GM20431 (cell line): Measurements from ENCODE around the gene CIBAR2.

Experiments used
- in situ Hi-C: fragments of 300-500 bp; cut with MseI, MboI; formaldehyde crosslinking; loops from one replicate; pipeline ENCODE4 v1.15.0; 2020; ENCODE audit warnings: low sequenced_read_pairs; ENCODE audit not compliant: unreplicated experiment

CIBAR2 gene

GRCh38 chr16:85104821-85105391 is 7.4 kb downstream of the CIBAR2 start:
- in situ Hi-C loops: no loop called here

- in situ Hi-C loops: no loop called here
These were observed 8.1 kb downstream of the CIBAR2 start for GRCh38 chr16:85104147-85104546.

DNA sequence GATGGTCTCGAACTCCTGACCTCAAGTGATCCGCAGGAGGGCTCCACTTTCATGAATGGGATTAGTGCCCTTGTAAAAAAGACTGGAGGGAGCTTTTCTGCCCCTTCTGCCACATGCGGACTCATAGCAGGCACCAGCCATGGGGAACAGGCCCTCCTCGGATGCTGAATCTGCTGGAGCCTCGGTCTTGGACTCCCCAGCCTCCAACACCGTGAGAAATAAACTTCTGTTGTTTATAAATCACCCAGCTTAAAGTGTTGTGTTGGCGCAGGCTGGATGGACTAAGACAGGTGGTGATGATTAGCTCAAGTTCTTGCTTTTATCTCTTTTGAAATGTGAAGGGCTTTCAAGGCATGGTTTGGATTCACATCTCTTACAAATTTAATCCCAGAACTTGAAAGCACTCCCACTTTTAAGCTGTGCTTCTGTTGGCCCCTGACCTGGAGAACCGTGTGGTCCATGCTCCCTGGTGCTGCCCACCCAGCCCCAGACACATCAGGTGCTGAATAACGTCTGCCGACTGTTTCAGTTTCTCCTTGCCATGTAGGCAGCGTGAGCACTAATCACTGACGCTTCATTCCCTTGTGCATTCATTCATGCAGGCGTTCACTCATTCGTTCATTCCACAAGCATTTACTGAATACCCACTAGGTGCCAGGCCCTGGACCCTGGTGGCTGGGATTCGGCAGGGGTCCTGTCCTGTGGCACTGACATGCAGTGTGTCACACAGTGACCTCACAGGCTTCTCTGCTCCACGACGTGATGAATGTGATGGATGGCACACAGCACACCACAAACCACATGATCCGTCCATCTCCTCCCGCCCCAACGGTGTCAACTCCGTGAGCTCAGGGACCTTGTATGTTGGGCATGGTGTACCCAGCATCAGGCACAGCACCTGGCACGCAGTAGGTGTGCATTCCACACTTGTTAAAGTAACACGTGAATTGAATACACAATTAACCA is 8.9 kb downstream of the CIBAR2 start:
- in situ Hi-C loops: no loop called here

DNA sequence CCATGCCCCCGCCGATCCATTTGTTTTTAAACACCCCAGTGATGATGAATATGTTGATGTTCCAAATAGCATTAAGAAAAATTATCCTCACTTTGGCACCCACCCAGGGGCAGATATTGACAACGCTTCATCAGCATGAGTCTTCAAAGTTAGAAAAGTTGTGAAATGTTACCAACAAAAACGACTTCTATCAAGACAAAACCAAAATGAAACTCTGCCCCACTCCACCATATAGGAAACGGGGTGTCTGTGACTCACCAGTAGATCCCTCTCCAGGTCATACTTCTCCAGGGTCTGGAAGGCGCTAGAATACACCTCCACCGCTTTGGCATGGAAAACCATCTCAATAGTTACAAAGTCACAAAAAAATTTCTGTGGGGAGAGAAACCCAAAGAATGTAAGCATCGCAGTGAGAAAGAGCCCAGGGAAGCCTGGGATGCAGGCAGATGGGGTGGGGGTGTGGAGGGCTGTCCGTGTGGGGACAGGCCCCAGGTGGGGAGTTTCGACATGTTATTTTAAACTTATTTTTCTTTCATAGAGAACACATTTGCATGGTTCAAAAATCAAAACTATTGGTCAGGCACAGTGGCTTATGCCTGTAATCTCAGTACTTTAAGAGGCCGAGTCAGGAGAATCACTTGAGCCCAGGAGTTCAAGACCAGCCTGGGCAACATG is 10.2 kb downstream of the CIBAR2 start:
- in situ Hi-C loops: no loop called here

- in situ Hi-C loops: no loop called here
These were observed 12.0 kb downstream of the CIBAR2 start for GRCh38 chr16:85100265-85100664.

DNA sequence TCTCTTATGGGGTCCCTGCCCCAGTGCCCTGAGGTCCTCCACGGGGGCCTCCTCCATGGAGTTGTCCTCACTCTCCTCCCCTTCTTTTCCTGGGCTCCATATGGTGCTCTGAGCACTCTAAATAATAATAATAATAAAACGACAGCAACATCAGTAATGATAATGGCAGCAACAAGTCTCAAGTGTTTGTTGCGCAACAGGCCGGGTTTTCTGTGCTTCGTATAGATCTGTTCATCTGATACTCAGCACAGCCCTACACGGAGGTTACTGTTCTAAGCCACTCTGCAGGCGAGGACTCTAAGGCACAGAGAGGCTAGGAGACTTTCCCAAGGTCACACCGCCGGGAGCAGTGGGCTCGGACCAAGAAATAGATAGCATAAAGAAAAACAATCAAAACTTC is 13.7 kb downstream of the CIBAR2 start:
- in situ Hi-C loops: no loop called here

DNA sequence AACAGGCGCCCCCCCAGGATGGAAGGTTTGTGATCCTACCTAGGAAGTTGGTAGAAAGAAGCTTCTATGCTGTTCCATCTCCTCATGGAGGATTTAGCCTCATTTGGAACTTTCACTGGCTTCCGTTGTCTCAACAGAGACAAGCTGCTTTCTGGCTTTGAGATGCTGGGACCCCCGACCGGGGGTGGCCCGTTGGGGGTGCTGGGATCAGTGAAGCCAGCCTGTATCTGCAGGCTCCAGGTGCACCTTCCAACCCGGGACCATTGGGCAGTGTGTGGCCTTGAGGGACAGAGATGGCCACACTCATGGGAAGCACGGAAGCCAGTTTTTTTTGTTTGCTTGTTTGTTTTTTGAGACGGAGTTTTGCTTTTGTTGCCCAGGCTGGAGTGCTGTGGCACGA is 15.4 kb downstream of the CIBAR2 start:
- in situ Hi-C loops: no loop called here

GRCh38 chr16:85094812-85095211 is 17.5 kb downstream of the CIBAR2 start:
- in situ Hi-C loops: no loop called here

DNA sequence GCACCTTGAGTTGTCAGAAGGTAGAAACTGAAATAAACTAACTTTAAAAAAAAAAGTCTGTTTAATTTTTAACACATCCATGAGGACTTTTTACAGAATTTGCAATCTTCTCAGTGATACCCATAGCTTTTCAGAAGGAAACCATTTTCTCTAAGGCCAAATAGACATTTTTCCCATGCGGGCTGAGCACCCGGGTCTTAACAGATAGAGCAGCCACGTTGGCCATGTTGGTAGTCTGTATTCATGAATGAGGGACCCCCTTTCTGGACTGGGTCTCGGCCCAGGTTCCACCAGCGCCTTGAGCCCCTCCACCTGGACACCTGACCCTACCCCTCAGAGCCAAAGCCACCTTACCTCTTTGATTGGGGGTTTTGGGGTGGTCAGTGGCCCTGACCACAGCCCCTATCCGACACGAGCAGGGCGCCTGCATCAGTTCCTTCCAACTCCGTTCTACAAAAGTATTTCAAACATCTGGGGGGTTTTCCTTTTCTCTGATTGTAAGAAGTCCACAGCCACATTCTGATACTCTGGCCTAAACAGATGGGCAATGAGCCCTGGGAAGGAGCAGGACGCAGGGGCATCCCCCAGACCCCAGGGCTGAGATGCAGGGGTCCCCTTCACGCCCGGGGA is 18.0 kb downstream of the CIBAR2 start:
- in situ Hi-C loops: no loop called here

- in situ Hi-C loops: no loop called here
These were observed 18.6 kb downstream of the CIBAR2 start for GRCh38 chr16:85093705-85094104.

DNA sequence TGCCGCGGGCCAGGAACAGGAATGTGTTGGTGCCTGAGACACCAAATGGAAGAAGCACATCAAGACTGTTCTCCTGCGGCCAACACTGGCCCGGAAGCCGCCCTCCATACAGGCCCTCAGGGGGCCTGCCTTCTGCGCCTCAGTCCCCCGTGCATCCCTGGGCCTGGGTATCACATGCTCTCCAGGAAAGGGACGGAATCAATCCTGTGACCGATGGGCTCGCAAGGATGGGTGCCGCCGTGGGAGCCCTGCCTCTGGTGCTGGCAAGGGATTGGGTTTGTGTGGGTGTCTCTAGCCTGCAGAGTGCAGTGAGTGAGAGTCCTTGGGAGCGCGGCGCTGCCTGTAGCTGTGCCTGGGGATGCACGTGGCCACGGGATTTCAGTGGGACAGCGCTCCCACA is 19.4 kb downstream of the CIBAR2 start:
- in situ Hi-C loops: no loop called here

GRCh38 chr16:85092309-85092708 is 20.0 kb downstream of the CIBAR2 start:
- in situ Hi-C loops: no loop called here

GRCh38 chr16:85091522-85091910 is 20.8 kb downstream of the CIBAR2 start:
- in situ Hi-C loops: no loop called here

- in situ Hi-C loops: no loop called here
These were observed 21.3 kb downstream of the CIBAR2 start for GRCh38 chr16:85090873-85091521.

DNA sequence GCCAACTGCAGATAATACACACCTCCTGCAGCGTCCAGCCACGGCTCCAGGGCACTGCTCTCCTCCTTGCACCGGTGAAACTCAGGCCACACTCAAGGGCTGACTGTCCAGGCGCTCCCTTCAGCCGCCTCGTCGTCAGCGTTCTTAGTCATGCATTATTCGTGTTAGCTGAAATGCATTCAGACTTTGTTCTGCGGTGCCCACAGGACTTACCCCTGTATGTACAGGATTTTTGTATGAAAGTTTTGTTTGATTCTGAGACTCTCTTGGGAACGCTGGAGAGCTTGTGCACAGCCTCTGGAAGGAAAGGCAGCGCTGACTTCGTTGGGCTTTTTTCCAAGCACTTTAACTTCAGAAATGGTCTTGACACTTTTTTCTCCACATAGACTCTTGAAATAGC is 22.1 kb downstream of the CIBAR2 start:
- in situ Hi-C loops: no loop called here

DNA sequence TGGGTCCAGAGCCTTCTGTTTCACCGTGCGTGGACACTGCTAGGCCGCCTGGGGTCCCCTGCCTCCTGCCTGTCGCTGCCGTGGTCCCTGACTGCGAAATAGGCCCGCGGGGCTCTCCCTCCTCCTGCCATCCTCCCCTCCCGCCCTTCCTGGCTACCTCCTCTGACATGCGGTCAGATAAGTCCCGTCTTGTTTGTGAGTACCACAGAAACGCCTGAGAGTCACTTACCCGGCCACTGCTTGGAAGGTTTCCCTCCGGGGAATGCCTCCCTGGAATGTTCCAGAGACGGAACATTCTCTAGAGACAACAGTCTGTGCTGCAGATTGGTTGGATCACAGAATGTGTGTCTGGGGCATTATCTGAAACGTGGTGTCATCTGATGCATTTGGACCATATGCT is 22.7 kb downstream of the CIBAR2 start:
- in situ Hi-C loops: no loop called here

DNA sequence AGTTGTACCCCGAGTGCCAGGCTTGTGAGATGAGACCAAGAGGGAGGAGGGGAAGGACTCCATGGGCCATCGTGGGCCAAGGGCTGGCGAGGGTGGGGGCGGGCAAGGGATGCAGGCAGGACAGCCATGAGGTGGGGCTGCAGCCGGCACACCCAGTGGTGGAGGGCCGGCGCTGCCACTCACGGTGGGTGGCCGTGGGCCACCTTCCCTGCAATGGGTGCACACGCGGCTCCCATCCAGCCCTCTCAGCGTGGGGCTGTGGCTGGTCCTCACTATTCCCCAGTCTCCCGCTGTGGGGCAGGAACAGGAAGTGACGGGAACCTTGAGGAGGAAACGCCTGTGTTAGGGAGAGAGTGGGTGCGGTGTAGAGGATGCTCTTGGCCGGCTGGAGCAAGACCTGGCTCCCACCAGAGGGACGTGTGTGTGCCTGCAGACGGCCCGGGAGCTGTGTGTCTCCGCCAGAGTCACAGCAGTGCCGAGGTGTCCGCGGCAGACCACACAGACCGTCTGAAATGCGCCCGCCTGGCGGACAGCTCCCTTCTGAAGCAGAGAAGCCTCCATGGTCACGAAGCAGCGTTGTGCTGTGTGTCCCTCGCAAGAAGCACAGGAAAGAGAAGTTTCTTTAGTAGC is 23.6 kb downstream of the CIBAR2 start:
- in situ Hi-C loops: no loop called here

DNA sequence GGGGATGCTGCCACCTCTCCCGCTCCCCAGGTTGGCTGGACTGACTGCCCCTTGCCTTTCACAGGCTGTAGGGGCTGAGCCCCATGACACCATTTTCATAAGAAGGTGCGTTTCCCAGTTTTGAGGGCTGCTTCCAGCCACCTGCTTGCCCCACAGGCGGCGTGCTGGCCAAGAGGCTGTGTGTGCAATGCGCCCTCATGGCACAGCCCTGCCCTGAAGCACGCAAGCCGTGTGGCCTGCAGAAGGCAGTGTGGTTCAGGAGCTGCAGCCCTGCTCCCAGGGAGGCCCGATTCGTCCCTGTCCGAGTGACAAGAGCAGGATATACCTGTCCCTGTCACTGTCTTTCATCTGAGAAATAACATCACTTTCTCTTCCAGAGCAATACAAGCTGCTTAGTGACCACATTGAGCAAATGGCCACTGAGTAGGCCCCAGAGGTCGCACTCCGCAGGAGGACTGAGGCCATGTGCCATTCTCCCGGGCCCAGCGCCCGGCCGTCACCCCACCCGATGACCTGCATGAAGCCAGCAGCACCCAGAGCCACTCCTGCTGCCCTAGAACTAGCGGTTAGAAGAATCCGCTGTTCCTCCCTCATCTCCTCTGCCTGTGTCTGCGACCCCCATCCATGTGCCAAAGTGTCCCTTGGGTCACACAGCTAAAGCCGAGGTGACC is 24.2 kb downstream of the CIBAR2 start:
- in situ Hi-C loops: no loop called here
